ENCODE results near the gene TUBB2B. TPM values are rescaled to one million over a fixed set of nuclear protein-coding genes. Genes with fewer than 3 reads are reported as not detected.

The TUBB2B gene
- polyA plus RNA-seq, 1 donor from 2014 or later, result 3,172 TPM

DNA sequence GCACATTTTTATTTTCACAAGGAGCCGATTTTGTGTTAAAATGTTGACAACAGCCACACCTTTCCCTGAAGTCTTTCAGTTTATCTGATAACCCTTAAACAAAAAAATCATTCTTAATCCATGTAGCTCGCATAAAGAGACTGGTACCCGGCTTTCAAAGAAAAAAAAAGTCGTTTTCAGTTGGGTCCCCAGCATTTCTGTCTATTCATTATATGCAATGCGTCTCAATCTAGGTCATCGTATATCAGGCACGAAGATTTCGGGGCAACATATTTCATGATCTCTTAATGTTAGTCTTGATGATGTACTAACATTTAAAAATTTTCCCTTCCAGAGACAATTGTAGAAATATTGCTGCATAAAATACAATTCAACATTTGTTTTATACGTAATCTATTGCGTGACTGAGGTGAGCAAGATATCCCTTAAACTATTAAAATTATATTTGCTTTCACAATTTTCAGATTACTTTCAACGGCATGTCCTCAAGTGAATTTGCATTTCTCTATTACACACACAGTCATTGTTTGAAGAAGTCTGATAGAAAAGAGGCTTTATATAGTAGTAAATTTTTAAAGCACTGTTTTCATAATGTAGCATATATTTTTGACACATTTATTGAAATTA lies 2.9 kb upstream of the TUBB2B start:
- H3K79me2 ChIP-seq (replicated peaks; ENCODE audit: insufficient read depth, low read length), result peaks cover 81% of the 10 kb centered on the region
- peak overlapping the region; percentile 96 for H3K4me2 ChIP-seq (ENCODE audit: low read length)
- H3K4me3 ChIP-seq (ENCODE audit: low read length), result peak overlapping the region; percentile 82
- H3K36me3 ChIP-seq (ENCODE audit: insufficient read depth, low read length), result peaks cover 5% of the 10 kb centered on the region
- H3F3A ChIP-seq (ENCODE audit: insufficient read depth, low read length, poor library complexity, severe bottlenecking), result peaks cover 15% of the 10 kb centered on the region
- TF ChIP-seq SMC3 (conservative IDR thresholded peaks at IDR 0.05; ENCODE audit: poor library complexity) (no peak), EP300 (conservative IDR thresholded peaks at IDR 0.05; ENCODE audit: poor library complexity, severe bottlenecking) (no peak), RAD21 (conservative IDR thresholded peaks at IDR 0.05) (no peak)
- TF ChIP-seq, protein P1, sequence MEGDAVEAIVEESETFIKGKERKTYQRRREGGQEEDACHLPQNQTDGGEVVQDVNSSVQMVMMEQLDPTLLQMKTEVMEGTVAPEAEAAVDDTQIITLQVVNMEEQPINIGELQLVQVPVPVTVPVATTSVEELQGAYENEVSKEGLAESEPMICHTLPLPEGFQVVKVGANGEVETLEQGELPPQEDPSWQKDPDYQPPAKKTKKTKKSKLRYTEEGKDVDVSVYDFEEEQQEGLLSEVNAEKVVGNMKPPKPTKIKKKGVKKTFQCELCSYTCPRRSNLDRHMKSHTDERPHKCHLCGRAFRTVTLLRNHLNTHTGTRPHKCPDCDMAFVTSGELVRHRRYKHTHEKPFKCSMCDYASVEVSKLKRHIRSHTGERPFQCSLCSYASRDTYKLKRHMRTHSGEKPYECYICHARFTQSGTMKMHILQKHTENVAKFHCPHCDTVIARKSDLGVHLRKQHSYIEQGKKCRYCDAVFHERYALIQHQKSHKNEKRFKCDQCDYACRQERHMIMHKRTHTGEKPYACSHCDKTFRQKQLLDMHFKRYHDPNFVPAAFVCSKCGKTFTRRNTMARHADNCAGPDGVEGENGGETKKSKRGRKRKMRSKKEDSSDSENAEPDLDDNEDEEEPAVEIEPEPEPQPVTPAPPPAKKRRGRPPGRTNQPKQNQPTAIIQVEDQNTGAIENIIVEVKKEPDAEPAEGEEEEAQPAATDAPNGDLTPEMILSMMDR (IDR thresholded peaks at IDR 0.05; ENCODE audit: poor library complexity, severe bottlenecking), result no peak
- no peak overlapping the region for H2AFZ ChIP-seq (ENCODE audit: low read depth, low read length)
- H3K9me3 ChIP-seq (ENCODE audit: low read length), result no peaks in the 10 kb centered on the region
- no peaks in the 10 kb centered on the region for H3K9me2 ChIP-seq (ENCODE audit: insufficient read depth, low read length)
- peaks cover 19% of the 10 kb centered on the region for H4K20me1 ChIP-seq (ENCODE audit: insufficient read depth)
- peak overlapping the region; percentile 100 for H3K9ac ChIP-seq (ENCODE audit: low read length)
- no peaks in the 10 kb centered on the region for H3K27me3 ChIP-seq (ENCODE audit: insufficient read depth, low read depth, low read length)
- peak overlapping the region; percentile 100 for H3K27ac ChIP-seq (ENCODE audit: low read length)

GRCh38 chr6:3229566-3230178 lies 2.2 kb upstream of the TUBB2B start:
- peaks cover 15% of the 10 kb centered on the region for H3F3A ChIP-seq (ENCODE audit: insufficient read depth, low read length, poor library complexity, severe bottlenecking)
- H3K4me3 ChIP-seq (ENCODE audit: low read length), result peak overlapping the region; percentile 82
- no peak for TF ChIP-seq SMC3 (conservative IDR thresholded peaks at IDR 0.05; ENCODE audit: poor library complexity)
- TF ChIP-seq, protein P2, sequence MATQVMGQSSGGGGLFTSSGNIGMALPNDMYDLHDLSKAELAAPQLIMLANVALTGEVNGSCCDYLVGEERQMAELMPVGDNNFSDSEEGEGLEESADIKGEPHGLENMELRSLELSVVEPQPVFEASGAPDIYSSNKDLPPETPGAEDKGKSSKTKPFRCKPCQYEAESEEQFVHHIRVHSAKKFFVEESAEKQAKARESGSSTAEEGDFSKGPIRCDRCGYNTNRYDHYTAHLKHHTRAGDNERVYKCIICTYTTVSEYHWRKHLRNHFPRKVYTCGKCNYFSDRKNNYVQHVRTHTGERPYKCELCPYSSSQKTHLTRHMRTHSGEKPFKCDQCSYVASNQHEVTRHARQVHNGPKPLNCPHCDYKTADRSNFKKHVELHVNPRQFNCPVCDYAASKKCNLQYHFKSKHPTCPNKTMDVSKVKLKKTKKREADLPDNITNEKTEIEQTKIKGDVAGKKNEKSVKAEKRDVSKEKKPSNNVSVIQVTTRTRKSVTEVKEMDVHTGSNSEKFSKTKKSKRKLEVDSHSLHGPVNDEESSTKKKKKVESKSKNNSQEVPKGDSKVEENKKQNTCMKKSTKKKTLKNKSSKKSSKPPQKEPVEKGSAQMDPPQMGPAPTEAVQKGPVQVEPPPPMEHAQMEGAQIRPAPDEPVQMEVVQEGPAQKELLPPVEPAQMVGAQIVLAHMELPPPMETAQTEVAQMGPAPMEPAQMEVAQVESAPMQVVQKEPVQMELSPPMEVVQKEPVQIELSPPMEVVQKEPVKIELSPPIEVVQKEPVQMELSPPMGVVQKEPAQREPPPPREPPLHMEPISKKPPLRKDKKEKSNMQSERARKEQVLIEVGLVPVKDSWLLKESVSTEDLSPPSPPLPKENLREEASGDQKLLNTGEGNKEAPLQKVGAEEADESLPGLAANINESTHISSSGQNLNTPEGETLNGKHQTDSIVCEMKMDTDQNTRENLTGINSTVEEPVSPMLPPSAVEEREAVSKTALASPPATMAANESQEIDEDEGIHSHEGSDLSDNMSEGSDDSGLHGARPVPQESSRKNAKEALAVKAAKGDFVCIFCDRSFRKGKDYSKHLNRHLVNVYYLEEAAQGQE (IDR thresholded peaks at IDR 0.05; ENCODE audit: borderline replicate concordance), result peak; percentile 69
- TF ChIP-seq, protein P1 (IDR thresholded peaks at IDR 0.05; ENCODE audit: poor library complexity, severe bottlenecking), result peak; percentile 26
- TF ChIP-seq POLR2AphosphoS5 (IDR thresholded peaks at IDR 0.05), result peak; percentile 76
- peaks cover 19% of the 10 kb centered on the region for H4K20me1 ChIP-seq (ENCODE audit: insufficient read depth)
- no peaks in the 10 kb centered on the region for H3K9me2 ChIP-seq (ENCODE audit: insufficient read depth, low read length)
- H3K9ac ChIP-seq (ENCODE audit: low read length), result peak overlapping the region; percentile 100
- H2AFZ ChIP-seq (ENCODE audit: low read depth, low read length), result no peak overlapping the region
- H3K9me3 ChIP-seq (ENCODE audit: low read length), result no peaks in the 10 kb centered on the region
- peaks cover 74% of the 10 kb centered on the region for H3K79me2 ChIP-seq (replicated peaks; ENCODE audit: insufficient read depth, low read length)
- peak overlapping the region; percentile 100 for H3K27ac ChIP-seq (ENCODE audit: low read length)
- H3K36me3 ChIP-seq (ENCODE audit: insufficient read depth, low read length), result peaks cover 5% of the 10 kb centered on the region
- H3K4me2 ChIP-seq (ENCODE audit: low read length), result peak overlapping the region; percentile 96
- no peaks in the 10 kb centered on the region for H3K27me3 ChIP-seq (ENCODE audit: insufficient read depth, low read depth, low read length)
